Astrocyte (in vitro differentiated cells and primary cell): Measurements from ENCODE around the gene SKA3. TPM values are rescaled to one million over a fixed set of nuclear protein-coding genes. Genes with fewer than 3 reads are reported as not detected.
"Not testable (repeated sequence)": the region's sequence is repeated elsewhere in the genome, so short reads cannot be mapped to it uniquely, and the experiment has no call there.

ENCODE experiments used
- DNase-seq: peaks from one replicate; pipeline ENCODE4 v3.0.0-alpha.2; 2010; ENCODE audit warnings: low read depth
- FAIRE-seq: peaks from 2 replicates; lab custom pipeline; 2011; peaks lifted over from hg19 to GRCh38; lab: Jason Lieb, UNC
- H2AFZ ChIP-seq: 2 replicates; pipeline ENCODE4 v1.6.0; 2012; ENCODE audit warnings: low read depth, low read length, inconsistent platforms
- H3K27ac ChIP-seq: 2 replicates; pipeline ENCODE4 v1.5.1; 2011; ENCODE audit warnings: low read depth, low read length, inconsistent platforms
- H3K27me3 ChIP-seq: 2 replicates; pipeline ENCODE4 v1.6.0; 2011; ENCODE audit warnings: low read length, inconsistent platforms; ENCODE audit not compliant: insufficient read depth
- H3K36me3 ChIP-seq: 2 replicates; pipeline ENCODE4 v1.5.1; 2011; ENCODE audit warnings: low read length, inconsistent platforms; ENCODE audit not compliant: insufficient read depth
- H3K4me1 ChIP-seq: 2 replicates; pipeline ENCODE4 v1.5.1; 2011; ENCODE audit warnings: low read length, inconsistent platforms; ENCODE audit not compliant: insufficient read depth
- H3K4me2 ChIP-seq: 2 replicates; pipeline ENCODE4 v1.6.0; 2012; ENCODE audit warnings: low read length, inconsistent platforms
- H3K4me3 ChIP-seq: 2 replicates; pipeline ENCODE4 v1.5.1; 2011; ENCODE audit warnings: low read depth, mild to moderate bottlenecking, low read length, inconsistent platforms; ENCODE audit not compliant: insufficient read depth
- H3K79me2 ChIP-seq: 2 replicates; pipeline ENCODE4 v1.6.0; 2012; ENCODE audit warnings: mild to moderate bottlenecking, low read length, inconsistent platforms; ENCODE audit not compliant: insufficient read depth
- H3K9ac ChIP-seq: 2 replicates; pipeline ENCODE4 v1.6.0; 2012; ENCODE audit warnings: mild to moderate bottlenecking, low read length, inconsistent platforms
- H3K9me3 ChIP-seq: 2 replicates; pipeline ENCODE4 v1.5.1; 2012; ENCODE audit warnings: low read depth, mild to moderate bottlenecking, low read length, inconsistent platforms; ENCODE audit not compliant: insufficient read depth
- H4K20me1 ChIP-seq: 2 replicates; pipeline ENCODE4 v1.6.0; 2012; ENCODE audit warnings: low read length, inconsistent platforms; ENCODE audit not compliant: insufficient read depth
- H3K27ac Mint-ChIP-seq: one replicate; pipeline ENCODE4 v1.8.0; 2021; ENCODE audit warnings: mild to moderate bottlenecking, mixed read lengths; ENCODE audit not compliant: unreplicated experiment
- H3K27me3 Mint-ChIP-seq: one replicate; pipeline ENCODE4 v1.8.0; 2021; ENCODE audit warnings: low read depth, mixed read lengths; ENCODE audit not compliant: unreplicated experiment
- H3K36me3 Mint-ChIP-seq: one replicate; pipeline ENCODE4 v1.8.0; 2021; ENCODE audit warnings: low read depth, mixed read lengths; ENCODE audit not compliant: unreplicated experiment
- H3K4me1 Mint-ChIP-seq: one replicate; pipeline ENCODE4 v1.8.0; 2021; ENCODE audit warnings: low read depth, mixed read lengths; ENCODE audit not compliant: unreplicated experiment
- H3K4me3 Mint-ChIP-seq: one replicate; pipeline ENCODE4 v1.8.0; 2021; ENCODE audit warnings: mild to moderate bottlenecking, moderate library complexity, mixed read lengths; ENCODE audit not compliant: unreplicated experiment
- H3K9me3 Mint-ChIP-seq: one replicate; pipeline ENCODE4 v1.8.0; 2021; ENCODE audit warnings: mild to moderate bottlenecking, mixed read lengths; ENCODE audit not compliant: unreplicated experiment
- CTCF ChIP-seq: IDR thresholded peaks from 2 replicates; pipeline ENCODE4 v1.5.1; 2011; ENCODE audit warnings: low read depth, mild to moderate bottlenecking, inconsistent platforms, low read length, moderate library complexity; ENCODE audit not compliant: insufficient read depth
- EZH2 ChIP-seq: IDR thresholded peaks from 2 replicates; pipeline ENCODE4 v1.6.1; 2012; ENCODE audit warnings: mild to moderate bottlenecking, low read length, inconsistent platforms; ENCODE audit not compliant: insufficient read depth
- total RNA-seq: library from RNA; stranded (reverse); gene quantifications from 2 replicates; pipeline ENCODE4 v1.2.1, GENCODE V29; 2021

SKA3 gene
- total RNA-seq, 1 donor from 2014 or later = 2.4 TPM

- no peaks in the 10 kb centered on the region for H3K36me3 Mint-ChIP-seq
- no peak overlapping the region for H3K27ac Mint-ChIP-seq
- Histone ChIP-seq H3K27me3 (no peaks in the 10 kb centered on the region), H3K27ac (no peak overlapping the region), H3K4me2 (no peak overlapping the region), H3K79me2 (no peaks in the 10 kb centered on the region), H3K9ac (no peak overlapping the region), H3K9me3 (peaks cover 3% of the 10 kb centered on the region), H3K36me3 (no peaks in the 10 kb centered on the region), H2AFZ (no peak overlapping the region), H3K4me3 (no peak overlapping the region), H3K4me1 (no peaks in the 10 kb centered on the region), H4K20me1 (no peaks in the 10 kb centered on the region)
- no peak overlapping the region for H3K4me3 Mint-ChIP-seq
- FAIRE-seq = no peak
- TF ChIP-seq EZH2 = no peak
- H3K4me1 Mint-ChIP-seq = no peaks in the 10 kb centered on the region
- H3K27me3 Mint-ChIP-seq = peaks cover 4% of the 10 kb centered on the region
- no peak for DNase-seq
- H3K9me3 Mint-ChIP-seq = peaks cover 8% of the 10 kb centered on the region
These were observed 42.7 kb upstream of the SKA3 start for GRCh38 chr13:21219036-21219381.

DNA sequence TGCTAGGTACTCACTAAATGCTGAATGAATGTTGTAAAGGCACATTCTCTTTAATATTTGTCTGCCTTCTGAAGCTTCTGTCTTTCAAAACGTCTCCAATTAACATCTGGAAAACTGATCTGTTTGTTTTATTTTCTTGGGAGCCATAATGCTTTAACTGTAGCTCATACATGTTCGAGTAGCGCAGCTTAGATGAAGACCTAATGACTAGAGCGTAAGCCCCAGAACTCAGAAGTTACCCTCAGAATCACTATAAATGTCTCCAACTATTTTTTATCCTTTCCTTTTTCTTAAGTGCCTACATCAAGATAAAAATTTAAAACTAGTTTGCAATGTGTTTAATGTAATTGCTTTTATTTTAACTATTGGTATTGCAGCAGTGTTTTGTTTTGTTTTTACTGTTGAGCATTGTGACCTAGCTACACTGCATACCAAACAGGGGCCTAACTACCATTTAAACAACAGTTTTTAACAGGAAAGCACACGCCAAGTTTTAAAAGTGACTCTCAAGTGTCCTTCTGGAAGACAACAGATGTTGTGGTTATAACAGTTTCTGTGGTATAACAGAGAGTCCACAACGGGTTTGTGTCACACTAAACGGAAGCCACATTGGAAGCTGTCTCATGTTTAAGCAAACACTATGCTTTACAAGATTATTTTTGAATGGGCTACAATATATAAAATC is 42.1 kb upstream of the SKA3 start:
- Histone ChIP-seq H3K4me3 (no peak overlapping the region), H3K9ac (no peak overlapping the region), H3K9me3 (peaks cover 3% of the 10 kb centered on the region), H3K79me2 (no peaks in the 10 kb centered on the region), H4K20me1 (no peaks in the 10 kb centered on the region), H2AFZ (no peak overlapping the region), H3K27me3 (no peaks in the 10 kb centered on the region), H3K4me1 (no peaks in the 10 kb centered on the region), H3K36me3 (no peaks in the 10 kb centered on the region), H3K4me2 (no peak overlapping the region), H3K27ac (no peak overlapping the region)
- Mint-ChIP-seq H3K9me3 (peaks cover 8% of the 10 kb centered on the region), H3K27ac (no peak overlapping the region), H3K4me1 (no peaks in the 10 kb centered on the region), H3K27me3 (peaks cover 4% of the 10 kb centered on the region), H3K4me3 (no peak overlapping the region), H3K36me3 (no peaks in the 10 kb centered on the region)
- TF ChIP-seq CTCF = no peak
- no peak for TF ChIP-seq EZH2
- FAIRE-seq = no peak
- DNase-seq = no peak

GRCh38 chr13:21216332-21216731 is 40.0 kb upstream of the SKA3 start:
- Histone ChIP-seq H3K27me3 (no peaks in the 10 kb centered on the region), H3K36me3 (no peaks in the 10 kb centered on the region), H3K27ac (no peak overlapping the region), H4K20me1 (no peaks in the 10 kb centered on the region), H3K4me2 (peak overlapping the region; percentile 8), H2AFZ (peak overlapping the region; percentile 44), H3K9ac (no peak overlapping the region), H3K79me2 (no peaks in the 10 kb centered on the region), H3K4me3 (no peak overlapping the region), H3K9me3 (no peaks in the 10 kb centered on the region), H3K4me1 (no peaks in the 10 kb centered on the region)
- no peak overlapping the region for H3K27ac Mint-ChIP-seq
- H3K36me3 Mint-ChIP-seq = no peaks in the 10 kb centered on the region
- no peak for DNase-seq
- H3K4me1 Mint-ChIP-seq = no peaks in the 10 kb centered on the region
- FAIRE-seq = no peak
- peaks cover 13% of the 10 kb centered on the region for H3K27me3 Mint-ChIP-seq
- H3K9me3 Mint-ChIP-seq = peaks cover 14% of the 10 kb centered on the region
- TF ChIP-seq EZH2 (no peak), CTCF (no peak)
- no peak overlapping the region for H3K4me3 Mint-ChIP-seq

GRCh38 chr13:21215419-21215818 is 39.1 kb upstream of the SKA3 start:
- H3K4me1 Mint-ChIP-seq, FAIRE-seq, H4K20me1 ChIP-seq, H3K79me2 ChIP-seq, H3K4me3 ChIP-seq, H3K27ac ChIP-seq, H2AFZ ChIP-seq, H3K4me1 ChIP-seq, H3K9me3 ChIP-seq, H3K36me3 Mint-ChIP-seq, H3K27ac Mint-ChIP-seq, H3K4me2 ChIP-seq, DNase-seq, H3K9ac ChIP-seq, H3K36me3 ChIP-seq, H3K4me3 Mint-ChIP-seq, H3K27me3 ChIP-seq: not testable (repeated sequence)
- H3K9me3 Mint-ChIP-seq = peaks cover 10% of the 10 kb centered on the region
- peaks cover 13% of the 10 kb centered on the region for H3K27me3 Mint-ChIP-seq
